ACC112 (cell line): ENCODE data around the gene CDK5R1.

Experiments used
- H2AFZ ChIP-seq: fragments of 200-600 bp; sonication (generic); one replicate; pipeline ENCODE4 v1.6.0; 2017; ENCODE audit warnings: antibody characterized with exemption, low read length; ENCODE audit not compliant: unreplicated experiment
- H3K27ac ChIP-seq: fragments of 200-600 bp; sonication (generic); 2 replicates; pipeline ENCODE4 v1.5.1; 2014; ENCODE audit warnings: low read depth, mild to moderate bottlenecking, antibody characterized with exemption, low read length, moderate library complexity
- H3K27me3 ChIP-seq: fragments of 200-600 bp; sonication (generic); 2 replicates; pipeline ENCODE4 v1.6.1; 2014; ENCODE audit warnings: mild to moderate bottlenecking, antibody characterized with exemption, low read length, moderate library complexity, mixed read lengths; ENCODE audit not compliant: insufficient read depth
- H3K36me3 ChIP-seq: fragments of 200-600 bp; sonication (generic); 2 replicates; pipeline ENCODE4 v1.6.1; 2016; ENCODE audit warnings: mild to moderate bottlenecking, antibody characterized with exemption, low read length, moderate library complexity, mixed read lengths; ENCODE audit not compliant: insufficient read depth
- H3K4me1 ChIP-seq: fragments of 200-600 bp; sonication (generic); one replicate; pipeline ENCODE4 v1.6.1; 2016; ENCODE audit warnings: low read length, mixed read lengths; ENCODE audit not compliant: insufficient read depth, unreplicated experiment, control insufficient read depth
- H3K4me3 ChIP-seq: fragments of 200-600 bp; sonication (generic); 2 replicates; pipeline ENCODE4 v1.5.1; 2014; ENCODE audit warnings: mild to moderate bottlenecking, low read depth, low read length
- H3K79me2 ChIP-seq: fragments of 200-600 bp; sonication (generic); one replicate; pipeline ENCODE4 v1.6.0; 2016; ENCODE audit warnings: low read length; ENCODE audit not compliant: control insufficient read depth, unreplicated experiment, insufficient read depth

The CDK5R1 gene

GRCh38 chr17:32492648-32493289 is 6.0 kb downstream of the CDK5R1 start:
- Histone ChIP-seq H3K4me1 (peaks cover 40% of the 10 kb centered on the region), H3K36me3 (no peaks in the 10 kb centered on the region), H3K4me3 (no peak overlapping the region), H3K27me3 (no peaks in the 10 kb centered on the region), H2AFZ (no peak overlapping the region), H3K79me2 (no peaks in the 10 kb centered on the region), H3K27ac (no peak overlapping the region)

- Histone ChIP-seq H2AFZ (no peak overlapping the region), H3K36me3 (no peaks in the 10 kb centered on the region), H3K27ac (no peak overlapping the region), H3K79me2 (no peaks in the 10 kb centered on the region), H3K4me1 (peaks cover 37% of the 10 kb centered on the region), H3K4me3 (no peak overlapping the region), H3K27me3 (no peaks in the 10 kb centered on the region)
These were observed 6.8 kb downstream of the CDK5R1 start for GRCh38 chr17:32493571-32493970.

- H3K27me3 ChIP-seq, result no peaks in the 10 kb centered on the region
- peaks cover 37% of the 10 kb centered on the region for H3K4me1 ChIP-seq
- no peaks in the 10 kb centered on the region for H3K36me3 ChIP-seq
- H3K4me3 ChIP-seq, result no peak overlapping the region
- H3K79me2 ChIP-seq, result no peaks in the 10 kb centered on the region
- no peak overlapping the region for H2AFZ ChIP-seq
- H3K27ac ChIP-seq, result no peak overlapping the region
These were observed 7.3 kb downstream of the CDK5R1 start for GRCh38 chr17:32493976-32494513.

- H3K27me3 ChIP-seq, result no peaks in the 10 kb centered on the region
- H3K79me2 ChIP-seq, result no peaks in the 10 kb centered on the region
- H3K27ac ChIP-seq, result no peak overlapping the region
- no peak overlapping the region for H3K4me3 ChIP-seq
- no peaks in the 10 kb centered on the region for H3K36me3 ChIP-seq
- no peak overlapping the region for H2AFZ ChIP-seq
- peaks cover 37% of the 10 kb centered on the region for H3K4me1 ChIP-seq
These were observed 8.0 kb downstream of the CDK5R1 start for GRCh38 chr17:32494621-32495358.

GRCh38 chr17:32495359-32496231 is 8.8 kb downstream of the CDK5R1 start:
- Histone ChIP-seq H3K79me2 (no peaks in the 10 kb centered on the region), H3K27ac (peak overlapping the region; percentile 40; the same call in 1 of the 2 replicates), H3K36me3 (no peaks in the 10 kb centered on the region), H3K27me3 (no peaks in the 10 kb centered on the region), H3K4me3 (no peak overlapping the region), H2AFZ (no peak overlapping the region), H3K4me1 (peaks cover 37% of the 10 kb centered on the region)

- Histone ChIP-seq H3K27ac (peak overlapping the region; percentile 58), H3K4me1 (peaks cover 37% of the 10 kb centered on the region), H3K79me2 (no peaks in the 10 kb centered on the region), H3K4me3 (no peak overlapping the region), H3K36me3 (no peaks in the 10 kb centered on the region), H3K27me3 (no peaks in the 10 kb centered on the region), H2AFZ (no peak overlapping the region)
These were observed 9.7 kb downstream of the CDK5R1 start for GRCh38 chr17:32496395-32497073.

- Histone ChIP-seq H3K79me2 (no peaks in the 10 kb centered on the region), H3K27me3 (no peaks in the 10 kb centered on the region), H3K36me3 (no peaks in the 10 kb centered on the region), H2AFZ (no peak overlapping the region), H3K4me1 (peaks cover 29% of the 10 kb centered on the region), H3K27ac (peak overlapping the region; percentile 58; the same call in 1 of the 2 replicates), H3K4me3 (no peak overlapping the region)
These were observed 10.8 kb downstream of the CDK5R1 start for GRCh38 chr17:32497431-32498205.

GRCh38 chr17:32498391-32498790 is 11.6 kb downstream of the CDK5R1 start:
- peaks cover 37% of the 10 kb centered on the region for H3K4me1 ChIP-seq
- H2AFZ ChIP-seq, result no peak overlapping the region
- no peaks in the 10 kb centered on the region for H3K27me3 ChIP-seq
- no peaks in the 10 kb centered on the region for H3K36me3 ChIP-seq
- no peaks in the 10 kb centered on the region for H3K79me2 ChIP-seq
- H3K4me3 ChIP-seq, result no peak overlapping the region
- no peak overlapping the region for H3K27ac ChIP-seq

GRCh38 chr17:32502013-32502412 is 15.2 kb downstream of the CDK5R1 start:
- no peaks in the 10 kb centered on the region for H3K79me2 ChIP-seq
- no peak overlapping the region for H3K4me3 ChIP-seq
- no peak overlapping the region for H2AFZ ChIP-seq
- H3K36me3 ChIP-seq, result no peaks in the 10 kb centered on the region
- H3K27ac ChIP-seq, result no peak overlapping the region
- H3K4me1 ChIP-seq, result peaks cover 30% of the 10 kb centered on the region
- H3K27me3 ChIP-seq, result no peaks in the 10 kb centered on the region
